ENCODE measurements around the gene DUSP9.

The DUSP9 gene

GRCh38 chrX:153636716-153637115, 10.3 kb upstream of the DUSP9 start:
- no peak for DNase-seq (ENCODE audit: low spot score)

- DNase-seq (ENCODE audit: low spot score) = no peak
These were observed 9.6 kb upstream of the DUSP9 start for GRCh38 chrX:153637121-153638040.

GRCh38 chrX:153638041-153638371, 9.0 kb upstream of the DUSP9 start:
- DNase-seq (ENCODE audit: low spot score) = no peak

- DNase-seq (ENCODE audit: low spot score) = no peak
These were observed 8.4 kb upstream of the DUSP9 start for GRCh38 chrX:153638436-153639176.

GRCh38 chrX:153639177-153640044, 7.6 kb upstream of the DUSP9 start:
- DNase-seq (ENCODE audit: low spot score) = no peak

- DNase-seq (ENCODE audit: low spot score) = no peak
These were observed 6.8 kb upstream of the DUSP9 start for GRCh38 chrX:153640045-153640686.

- DNase-seq (ENCODE audit: low spot score) = no peak
These were observed 6.0 kb upstream of the DUSP9 start for GRCh38 chrX:153640736-153641575.

- DNase-seq (ENCODE audit: low spot score) = no peak
These were observed 5.4 kb upstream of the DUSP9 start for GRCh38 chrX:153641627-153642026.

GRCh38 chrX:153642051-153642654, 4.8 kb upstream of the DUSP9 start:
- DNase-seq (ENCODE audit: low spot score) = no peak

GRCh38 chrX:153642655-153643430, 4.2 kb upstream of the DUSP9 start:
- no peak for DNase-seq (ENCODE audit: low spot score)

- peak; percentile 6 for DNase-seq (ENCODE audit: low spot score)
These were observed 3.3 kb upstream of the DUSP9 start for GRCh38 chrX:153643431-153644351.

GRCh38 chrX:153644356-153645125, 2.5 kb upstream of the DUSP9 start:
- no peak for DNase-seq (ENCODE audit: low spot score)

- no peak for DNase-seq (ENCODE audit: low spot score)
These were observed 1.9 kb upstream of the DUSP9 start for GRCh38 chrX:153645151-153645550.

- no peak for DNase-seq (ENCODE audit: low spot score)
These were observed 998 bp upstream of the DUSP9 start for GRCh38 chrX:153645921-153646488.

GRCh38 chrX:153647461-153648357, 706 bp downstream of the DUSP9 start:
- no peak for DNase-seq (ENCODE audit: low spot score)
